Breast epithelium (tissue), 3 donors: ENCODE results near the gene ARHGEF33.

Source experiments
- CTCF ChIP-seq, 3 donors: fragments of 450-650 bp; IDR thresholded peaks; one replicate each; pipeline ENCODE4 v1.5.1; 2016 to 2017; ENCODE audit warnings: antibody characterized with exemption in 3 of 3, mild to moderate bottlenecking in 3 of 3, moderate library complexity in 3 of 3
- POLR2AphosphoS5 ChIP-seq, 3 donors: sonication (generic); formaldehyde crosslinking; IDR thresholded peaks; one replicate each; pipeline ENCODE4 v1.6.1; 2017; ENCODE audit warnings: antibody characterized with exemption in 3 of 3

GRCh38 chr2:38935568-38936172 is 46.0 kb downstream of the ARHGEF33 start:
- TF ChIP-seq CTCF (IDR thresholded peaks at IDR 0.05) (no peak), POLR2AphosphoS5 (IDR thresholded peaks at IDR 0.05) (no peak)
